ENCODE measurements around the gene CSK. TPM values are rescaled to one million over a fixed set of nuclear protein-coding genes. Genes with fewer than 3 reads are reported as not detected.

Gene CSK
- total and polyA plus RNA-seq, 2 of the 8 experiments (the other 6 are each of a cell fraction or from before 2014, with no cell fraction given), result 13.7 to 50.2 TPM

- Histone ChIP-seq H2BK12ac (ENCODE audit: low read depth, low read length) (no peak overlapping the region), H3K79me1 (ENCODE audit: low read depth, low read length) (no peaks in the 10 kb centered on the region), H3K9ac (replicated peaks in 1 of 4; ENCODE audit: extremely low read depth in 1 of 4, low read depth in 3 of 4, low read length in 3 of 4) (no peak overlapping the region), H2AK5ac (ENCODE audit: low read depth, low read length) (no peak overlapping the region), H3K27ac (ENCODE audit: low read depth, low read length) (no peak overlapping the region), H2BK15ac (ENCODE audit: low read length) (no peak overlapping the region), H4K8ac (ENCODE audit: extremely low read depth, insufficient read depth, low read length) (0 out of 2 replicates have a peak overlapping the region, but pooled peaks have one; percentile 17), H2AFZ (ENCODE audit: low read length) (no peak overlapping the region), H4K5ac (ENCODE audit: insufficient read length, low read depth, low read length) (no peak overlapping the region), H3K18ac (ENCODE audit: extremely low read depth, low read length) (no peak overlapping the region), H3K4me3 (ENCODE audit: extremely low read depth in 1 of 4, insufficient read depth in 2 of 4, low read depth in 3 of 4, low read length in 4 of 4) (no peak overlapping the region), H2BK20ac (ENCODE audit: low read length) (no peak overlapping the region), H4K91ac (replicated peaks; ENCODE audit: insufficient read length, low read length) (no peak overlapping the region), H3K23me2 (ENCODE audit: low read depth, low read length) (peaks cover 7% of the 10 kb centered on the region; the same call in 1 of the 2 replicates), H3K4ac (replicated peaks; ENCODE audit: insufficient read length, low read depth, low read length) (no peak overlapping the region), H3K9me3 (ENCODE audit: insufficient read depth in 2 of 2, low read depth in 1 of 2, low read length in 1 of 2) (no peaks in the 10 kb centered on the region), H3K79me2 (ENCODE audit: control insufficient read depth in 1 of 2, insufficient read depth in 2 of 2, low read length in 2 of 2) (no peaks in the 10 kb centered on the region), H2BK120ac (replicated peaks; ENCODE audit: low read depth, low read length) (no peak overlapping the region), H3K56ac (replicated peaks; ENCODE audit: insufficient read length, low read depth, low read length) (no peak overlapping the region), H3K27me3 (replicated peaks in 1 of 4; ENCODE audit: control insufficient read depth in 3 of 4, extremely low read depth in 1 of 4, insufficient read depth in 3 of 4, low read length in 3 of 4) (no peaks in the 10 kb centered on the region), H2BK5ac (ENCODE audit: low read depth, low read length) (no peak overlapping the region), H3K36me3 (ENCODE audit: control insufficient read depth in 2 of 4, insufficient read depth in 4 of 4, low read length in 3 of 4) (peaks cover 3 to 23% (median 11%) of the 10 kb centered on the region in 4 experiments; a peak in 6 of 8 replicates), H3K4me2 (ENCODE audit: insufficient read depth in 1 of 2, low read depth in 2 of 2, low read length in 2 of 2) (no peak overlapping the region), H3K14ac (ENCODE audit: insufficient read length) (no peak overlapping the region), H3K23ac (ENCODE audit: insufficient read length) (no peak overlapping the region), H4K20me1 (replicated peaks in 1 of 2; ENCODE audit: control insufficient read depth in 1 of 2, insufficient read depth in 2 of 2, low read length in 2 of 2) (peaks cover 0 to 4% of the 10 kb centered on the region in 2 experiments), H3K4me1 (replicated peaks in 1 of 4; ENCODE audit: control insufficient read depth in 3 of 4, insufficient read depth in 4 of 4, low read length in 3 of 4) (peaks cover 0 to 9% (median 3%) of the 10 kb centered on the region in 4 experiments; a peak in 6 of 7 replicates)
- FAIRE-seq (no peak), DNase-seq (ENCODE audit: low read depth in 1 of 2, low spot score in 2 of 2) (no peak)
- WGBS, 2 experiments (ENCODE audit: extremely low coverage in 1 of 2, insufficient coverage in 1 of 2, insufficient read length in 1 of 2, insufficient replicate concordance in 2 of 2, low coverage in 1 of 2, low lambda C conversion rate in 2 of 2, missing lambda C conversion rate in 1 of 2), result 89% methylated on average over 3 of the region's 3 CpGs; no CpG with 5 or more reads in 1 of the 2 experiments
- CTCF ChIA-PET (ENCODE audit: partially characterized antibody), result interaction anchor here (1.1 to 3.0 kb wide), 4 partner anchors 10 to 54 kb away, joined by 3 to 18 read pairs (median 4); no protein-coding TSS in a partner anchor
- POLR2A ChIA-PET (ENCODE audit: partially characterized antibody), result interaction anchor here (0.9 to 1.6 kb wide), 3 partner anchors 22 to 28 kb away, joined by 3 read pairs; no protein-coding TSS in a partner anchor
- TF ChIP-seq KDM5A (IDR thresholded peaks at IDR 0.05; ENCODE audit: low read length) (no peak), HDAC2 (IDR thresholded peaks at IDR 0.05; ENCODE audit: borderline replicate concordance in 1 of 2, low read depth in 2 of 2, low read length in 2 of 2) (no peak), SIRT6 (IDR thresholded peaks at IDR 0.05; ENCODE audit: low read length) (no peak), FOSL1 (IDR thresholded peaks at IDR 0.05; ENCODE audit: insufficient read depth, low read depth, low read length) (no peak), POLR2A (IDR thresholded peaks at IDR 0.05; ENCODE audit: control extremely low read depth in 1 of 2, low read depth in 2 of 2, low read length in 2 of 2) (no peak), HDAC6 (IDR thresholded peaks at IDR 0.05; ENCODE audit: low read depth, low read length) (no peak), TEAD4 (IDR thresholded peaks at IDR 0.05; ENCODE audit: low read depth, low read length) (no peak), RNF2 (IDR thresholded peaks at IDR 0.05; ENCODE audit: borderline replicate concordance, low read depth, low read length, missing control alignments, poor library complexity, severe bottlenecking) (no peak), BACH1 (IDR thresholded peaks at IDR 0.05; ENCODE audit: low read length) (no peak), BCL11A (IDR thresholded peaks at IDR 0.05; ENCODE audit: low read depth in 2 of 2, low read length in 2 of 2) (no peak), CHD1 (IDR thresholded peaks at IDR 0.05; ENCODE audit: low read depth, low read length) (no peak)
- TF ChIP-seq, protein P1, sequence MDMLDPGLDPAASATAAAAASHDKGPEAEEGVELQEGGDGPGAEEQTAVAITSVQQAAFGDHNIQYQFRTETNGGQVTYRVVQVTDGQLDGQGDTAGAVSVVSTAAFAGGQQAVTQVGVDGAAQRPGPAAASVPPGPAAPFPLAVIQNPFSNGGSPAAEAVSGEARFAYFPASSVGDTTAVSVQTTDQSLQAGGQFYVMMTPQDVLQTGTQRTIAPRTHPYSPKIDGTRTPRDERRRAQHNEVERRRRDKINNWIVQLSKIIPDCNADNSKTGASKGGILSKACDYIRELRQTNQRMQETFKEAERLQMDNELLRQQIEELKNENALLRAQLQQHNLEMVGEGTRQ (IDR thresholded peaks at IDR 0.05; ENCODE audit: low read length), result no peak
Observed at GRCh38 chr15:74847432-74847831, 65.6 kb downstream of the CSK start.
